IPS-15b (cell line): ENCODE results near the gene LLGL2.
"Not testable (repeated sequence)": the region's sequence is repeated elsewhere in the genome, so short reads cannot be mapped to it uniquely, and the experiment has no call there.

Experiments used
- H3K27me3 ChIP-seq: one replicate; pipeline ENCODE4 v1.6.1; 2013; ENCODE audit warnings: low read length; ENCODE audit not compliant: control insufficient read depth, insufficient read depth
- H3K36me3 ChIP-seq: one replicate; pipeline ENCODE4 v1.6.1; 2013; ENCODE audit warnings: low read length; ENCODE audit not compliant: control insufficient read depth, insufficient read depth
- H3K4me1 ChIP-seq: one replicate; pipeline ENCODE4 v1.6.1; 2013; ENCODE audit warnings: mild to moderate bottlenecking, low read length; ENCODE audit not compliant: control insufficient read depth, insufficient read depth
- H3K4me3 ChIP-seq: one replicate; pipeline ENCODE4 v1.5.1; 2013; ENCODE audit warnings: low read depth, low read length
- H3K9ac ChIP-seq: one replicate; pipeline ENCODE4 v1.6.1; 2013; ENCODE audit warnings: low read depth, mild to moderate bottlenecking, low read length
- H3K9me3 ChIP-seq: one replicate; pipeline ENCODE4 v1.6.1; 2013; ENCODE audit warnings: mild to moderate bottlenecking, low read length; ENCODE audit not compliant: control insufficient read depth, insufficient read depth

LLGL2 gene

DNA sequence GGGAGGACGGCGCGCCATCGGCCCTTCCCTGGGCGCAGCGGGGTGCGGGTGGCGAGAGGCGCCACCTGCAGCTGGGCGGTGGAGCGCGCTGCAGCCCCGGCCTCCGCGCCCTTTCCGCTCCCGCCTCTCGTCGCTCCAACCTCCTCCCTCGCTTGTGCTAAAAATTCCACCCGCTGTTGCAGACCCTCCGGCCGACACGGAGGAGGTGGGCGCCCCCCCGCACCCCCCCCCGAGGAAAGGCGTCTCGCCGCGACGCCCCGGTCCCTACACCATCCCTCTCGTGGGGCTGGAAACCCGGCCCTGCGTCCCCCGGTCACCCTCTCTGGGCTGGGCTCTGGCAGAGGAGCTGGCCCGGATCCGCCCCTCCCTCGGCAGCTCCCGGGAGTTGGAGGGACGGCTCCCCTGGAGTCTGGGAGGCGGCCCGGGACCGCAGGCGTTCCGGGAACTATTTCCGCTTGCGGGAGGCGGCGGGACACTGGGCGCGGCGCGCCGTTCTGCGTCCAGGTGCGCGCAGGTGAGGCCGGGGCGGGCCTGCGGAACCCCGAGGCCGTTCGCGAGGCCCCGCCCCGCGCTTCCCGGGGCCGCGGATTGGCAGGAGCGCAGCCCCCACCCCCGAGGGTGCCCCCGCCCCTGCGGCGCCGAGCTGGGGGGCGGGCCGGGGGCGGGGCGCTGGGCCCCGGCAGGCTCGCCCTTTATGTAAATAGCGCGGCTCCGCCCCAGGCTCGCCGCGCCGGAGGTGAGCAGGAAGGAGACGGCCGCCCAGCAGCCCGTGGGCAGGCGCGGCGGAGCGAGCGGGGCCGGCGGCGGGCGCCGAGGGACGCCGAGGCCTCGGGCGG is at the start of gene LLGL2:
LLGL2 (plus strand) TSS at position 728 of the 836 bp plus-strand sequence. CDS start 17,730 bp downstream, outside the sequence.
- H3K36me3 ChIP-seq, result peaks cover 18% of the 10 kb centered on the region
- H3K9me3 ChIP-seq, result no peaks in the 10 kb centered on the region
- peak within 1 kb of the TSS; percentile 69 for H3K4me3 ChIP-seq
- peak within 1 kb of the TSS; percentile 76 for H3K9ac ChIP-seq
- H3K4me1 ChIP-seq, result peaks cover 2% of the 10 kb centered on the region
- H3K27me3 ChIP-seq, result peaks cover 3% of the 10 kb centered on the region

GRCh38 chr17:75475851-75476250 is 49.6 kb upstream of the LLGL2 start:
- H3K36me3 ChIP-seq, result peaks cover 8% of the 10 kb centered on the region
- H3K27me3 ChIP-seq, result no peaks in the 10 kb centered on the region
- no peaks in the 10 kb centered on the region for H3K9me3 ChIP-seq
- H3K4me1 ChIP-seq, result peaks cover 5% of the 10 kb centered on the region
- no peak overlapping the region for H3K4me3 ChIP-seq
- no peak overlapping the region for H3K9ac ChIP-seq

DNA sequence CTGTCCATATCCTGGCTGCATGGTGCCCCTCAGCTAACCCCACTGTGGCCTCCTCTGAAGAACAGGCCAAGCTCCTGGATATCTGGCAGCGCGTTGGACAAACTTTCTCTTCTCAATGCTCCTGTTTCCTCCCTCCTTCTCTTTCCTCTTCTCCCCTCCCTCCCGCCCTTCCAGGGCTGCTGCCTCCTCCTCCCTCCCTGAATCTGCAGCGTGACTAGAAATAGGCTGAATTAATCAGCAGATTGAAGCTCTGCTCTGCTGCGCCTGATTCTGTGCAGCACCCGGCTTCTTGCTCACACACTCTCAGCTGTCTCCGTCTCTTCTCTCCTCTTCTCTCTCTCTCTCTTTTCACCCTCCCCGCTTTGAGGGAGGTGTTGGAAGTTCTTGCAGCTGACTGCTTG is 49.2 kb upstream of the LLGL2 start:
- H3K4me3 ChIP-seq, result no peak overlapping the region
- peaks cover 5% of the 10 kb centered on the region for H3K4me1 ChIP-seq
- no peaks in the 10 kb centered on the region for H3K9me3 ChIP-seq
- no peak overlapping the region for H3K9ac ChIP-seq
- H3K36me3 ChIP-seq, result peaks cover 8% of the 10 kb centered on the region
- H3K27me3 ChIP-seq, result no peaks in the 10 kb centered on the region

- no peak overlapping the region for H3K4me3 ChIP-seq
- H3K9me3 ChIP-seq, result no peaks in the 10 kb centered on the region
- peaks cover 7% of the 10 kb centered on the region for H3K36me3 ChIP-seq
- H3K4me1 ChIP-seq, result peaks cover 5% of the 10 kb centered on the region
- no peak overlapping the region for H3K9ac ChIP-seq
- H3K27me3 ChIP-seq, result no peaks in the 10 kb centered on the region
These were observed 48.6 kb upstream of the LLGL2 start for GRCh38 chr17:75476752-75477489.

DNA sequence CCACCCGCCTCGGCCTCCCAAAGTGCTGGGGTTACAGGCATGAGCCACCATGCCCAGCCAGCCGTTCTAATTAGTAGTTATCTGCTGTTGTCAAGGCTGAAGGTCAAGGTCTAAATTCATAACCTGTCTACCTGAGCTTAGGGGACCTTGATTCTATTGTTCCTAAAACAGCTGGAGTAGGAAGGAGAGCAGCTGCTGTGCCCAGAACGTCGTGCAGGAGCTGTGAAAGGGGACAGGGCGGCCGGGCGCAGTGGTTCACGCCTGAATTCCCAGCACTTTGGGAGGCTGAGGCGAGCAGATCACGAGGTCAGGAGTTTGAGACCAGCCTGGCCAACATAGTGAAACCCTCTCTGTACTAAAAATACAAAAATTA is 48.0 kb upstream of the LLGL2 start:
- not testable (repeated sequence) for H3K27me3 ChIP-seq, H3K9me3 ChIP-seq, H3K4me1 ChIP-seq, H3K9ac ChIP-seq, H3K36me3 ChIP-seq, H3K4me3 ChIP-seq

GRCh38 chr17:75478508-75478907 is 47.0 kb upstream of the LLGL2 start:
- Histone ChIP-seq H3K36me3 (no peaks in the 10 kb centered on the region), H3K4me1 (peaks cover 5% of the 10 kb centered on the region), H3K27me3 (no peaks in the 10 kb centered on the region), H3K9ac (no peak overlapping the region), H3K4me3 (no peak overlapping the region), H3K9me3 (no peaks in the 10 kb centered on the region)

DNA sequence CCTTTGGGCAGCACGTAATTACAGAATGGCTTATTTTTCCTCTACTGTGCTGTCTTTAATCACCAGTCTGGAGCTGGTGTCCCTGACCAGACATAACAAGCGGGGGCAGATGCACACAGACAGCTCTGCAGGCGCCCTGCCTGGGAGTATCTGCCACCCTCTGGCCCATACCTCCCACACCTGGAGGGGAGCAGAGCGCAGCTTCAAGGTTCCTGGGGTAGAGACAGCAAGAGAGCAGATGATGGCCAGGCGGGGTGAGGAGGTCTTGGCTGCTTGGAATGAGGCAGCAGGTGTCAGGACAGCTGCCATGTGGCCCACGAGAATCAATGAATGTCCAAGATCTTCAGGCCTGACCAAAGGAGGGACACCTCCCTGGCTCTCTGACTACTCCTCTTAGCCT is 45.2 kb upstream of the LLGL2 start:
- Histone ChIP-seq H3K36me3 (no peaks in the 10 kb centered on the region), H3K4me1 (peaks cover 5% of the 10 kb centered on the region), H3K9me3 (no peaks in the 10 kb centered on the region), H3K9ac (no peak overlapping the region), H3K4me3 (no peak overlapping the region), H3K27me3 (no peaks in the 10 kb centered on the region)

DNA sequence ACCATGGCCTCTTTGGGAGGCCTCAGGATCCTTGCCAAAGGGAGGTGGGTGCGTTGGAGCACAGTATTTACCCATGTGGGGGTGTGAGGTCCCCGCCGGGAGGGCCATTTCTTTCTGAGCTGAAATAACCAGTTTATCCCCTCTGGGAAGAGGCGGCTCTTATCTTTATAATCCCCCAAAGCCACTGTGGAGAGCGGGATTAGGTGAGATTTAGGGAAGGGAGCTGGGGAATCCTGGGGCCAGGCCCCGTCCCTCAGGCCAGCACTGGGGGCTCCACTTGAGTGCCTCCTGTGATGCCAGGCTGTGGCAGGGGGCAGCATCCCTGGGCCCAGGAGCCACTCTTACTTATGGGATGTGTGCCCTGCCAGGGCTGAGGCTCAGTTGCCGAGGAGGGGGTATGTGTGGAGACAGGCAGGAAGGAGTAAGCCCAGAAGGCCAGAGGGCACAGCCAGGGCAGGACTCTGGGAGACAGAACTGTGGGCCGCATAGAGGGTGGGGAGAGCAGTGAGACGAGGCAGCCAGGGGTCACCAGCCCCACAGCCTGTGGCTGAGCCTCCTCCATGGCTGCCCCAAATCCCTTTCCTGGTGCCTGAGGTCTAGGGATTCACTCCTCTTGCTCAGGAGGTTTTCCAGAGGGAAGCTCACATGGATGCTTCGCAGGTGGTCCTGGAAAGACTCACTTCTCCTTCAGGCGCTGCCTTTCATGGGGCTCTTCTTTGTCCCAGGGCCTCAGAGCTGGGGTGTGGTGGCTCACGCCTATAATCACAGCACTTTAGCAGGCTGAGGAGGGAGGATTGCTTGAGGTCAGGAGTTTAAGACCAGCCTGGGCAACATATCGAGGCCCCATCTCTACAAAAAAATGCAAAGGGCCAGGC is 44.1 kb upstream of the LLGL2 start:
- H3K4me1 ChIP-seq, result peaks cover 5% of the 10 kb centered on the region
- no peaks in the 10 kb centered on the region for H3K9me3 ChIP-seq
- no peaks in the 10 kb centered on the region for H3K36me3 ChIP-seq
- no peak overlapping the region for H3K4me3 ChIP-seq
- no peaks in the 10 kb centered on the region for H3K27me3 ChIP-seq
- H3K9ac ChIP-seq, result peak overlapping the region; percentile 24

- Histone ChIP-seq H3K4me3 (no peak overlapping the region), H3K4me1 (peaks cover 5% of the 10 kb centered on the region), H3K9me3 (no peaks in the 10 kb centered on the region), H3K27me3 (no peaks in the 10 kb centered on the region), H3K9ac (no peak overlapping the region), H3K36me3 (no peaks in the 10 kb centered on the region)
These were observed 43.2 kb upstream of the LLGL2 start for GRCh38 chr17:75482098-75482942.

- Histone ChIP-seq H3K9me3 (no peaks in the 10 kb centered on the region), H3K4me1 (no peaks in the 10 kb centered on the region), H3K9ac (no peak overlapping the region), H3K36me3 (no peaks in the 10 kb centered on the region), H3K4me3 (no peak overlapping the region), H3K27me3 (no peaks in the 10 kb centered on the region)
These were observed 39.8 kb upstream of the LLGL2 start for GRCh38 chr17:75485688-75486087.

- Histone ChIP-seq H3K36me3 (no peaks in the 10 kb centered on the region), H3K9ac (no peak overlapping the region), H3K4me3 (no peak overlapping the region), H3K4me1 (no peaks in the 10 kb centered on the region), H3K9me3 (no peaks in the 10 kb centered on the region), H3K27me3 (no peaks in the 10 kb centered on the region)
These were observed 39.3 kb upstream of the LLGL2 start for GRCh38 chr17:75486151-75486550.
